Measurements from ENCODE around the gene B3GAT1. TPM values are rescaled to one million over a fixed set of nuclear protein-coding genes. Genes with fewer than 3 reads are reported as not detected.

Gene B3GAT1
- polyA plus RNA-seq, 3 donors from 2014 or later: 0.09 to 1.8 (median 0.24) TPM

DNA sequence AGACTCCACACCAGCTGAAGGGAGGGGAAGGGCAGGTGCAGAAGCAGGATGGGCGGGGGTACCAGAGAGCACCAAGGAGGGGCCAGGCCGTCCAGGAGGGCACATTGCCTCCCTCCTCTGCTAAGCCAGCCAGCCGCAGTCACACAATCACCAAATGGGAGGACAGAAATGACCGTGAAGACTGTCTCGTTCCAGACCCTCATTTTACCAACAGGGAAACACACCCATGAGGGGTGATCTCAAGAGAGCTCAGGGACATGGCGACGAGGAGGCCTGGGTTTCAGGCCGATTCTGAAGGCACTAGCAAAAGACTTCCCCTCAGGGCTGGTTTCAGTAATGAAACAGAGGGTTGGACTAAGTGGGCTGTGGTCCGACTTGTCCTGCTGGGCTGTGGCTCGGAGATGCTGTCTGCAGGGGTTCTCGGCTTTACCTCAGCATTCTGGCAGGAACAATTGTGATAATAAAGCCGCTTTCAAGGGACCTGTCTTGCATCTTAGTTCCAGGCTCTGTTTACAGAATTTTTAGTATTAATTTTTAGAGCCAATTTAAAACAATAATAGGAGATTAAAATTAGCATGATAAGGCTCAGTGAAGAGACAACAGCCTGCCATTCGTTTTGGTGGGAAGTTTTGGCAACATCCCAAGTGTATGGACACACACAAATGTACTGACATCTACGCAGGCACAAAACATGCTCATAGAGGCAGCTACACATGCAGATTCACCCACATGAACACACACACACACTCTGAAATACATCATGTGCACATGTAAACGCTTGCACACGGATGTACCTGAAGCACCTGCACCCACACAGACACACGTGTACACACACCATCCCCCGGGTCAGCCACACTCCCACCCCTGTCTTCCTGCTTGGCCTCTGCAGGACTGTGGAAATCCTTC is 2.0 kb upstream of the B3GAT1 start:
- Mint-ChIP-seq H3K27ac (peak overlapping the region in 1 of 6 donors; percentile 10), H3K9me3 (peaks cover 0 to 2% (median 0%) of the 10 kb centered on the region in 6 donors), H3K36me3 (peaks cover 0 to 8% (median 4%) of the 10 kb centered on the region in 3 donors), H3K4me3 (peak overlapping the region; percentile 68 to 91 (median 77)), H3K4me1 (peaks cover 34 to 40% of the 10 kb centered on the region in 2 donors), H3K27me3 (ENCODE audit: low read depth in 3 of 3) (peaks cover 7 to 22% (median 13%) of the 10 kb centered on the region in 3 donors)
- no peak for DNase-seq

GRCh38 chr11:134413043-134413825 is 1.2 kb upstream of the B3GAT1 start:
- Mint-ChIP-seq H3K36me3 (peaks cover 0 to 7% (median 4%) of the 10 kb centered on the region in 3 donors), H3K4me1 (peaks cover 34 to 41% of the 10 kb centered on the region in 2 donors), H3K4me3 (peak overlapping the region; percentile 68 to 91 (median 77)), H3K9me3 (peaks cover 0 to 2% (median 0%) of the 10 kb centered on the region in 6 donors), H3K27ac (peak overlapping the region in 4 of 6 donors; percentile 10 to 37 (median 27)), H3K27me3 (ENCODE audit: low read depth in 3 of 3) (peaks cover 7 to 22% (median 11%) of the 10 kb centered on the region in 3 donors)
- DNase-seq: no peak

DNA sequence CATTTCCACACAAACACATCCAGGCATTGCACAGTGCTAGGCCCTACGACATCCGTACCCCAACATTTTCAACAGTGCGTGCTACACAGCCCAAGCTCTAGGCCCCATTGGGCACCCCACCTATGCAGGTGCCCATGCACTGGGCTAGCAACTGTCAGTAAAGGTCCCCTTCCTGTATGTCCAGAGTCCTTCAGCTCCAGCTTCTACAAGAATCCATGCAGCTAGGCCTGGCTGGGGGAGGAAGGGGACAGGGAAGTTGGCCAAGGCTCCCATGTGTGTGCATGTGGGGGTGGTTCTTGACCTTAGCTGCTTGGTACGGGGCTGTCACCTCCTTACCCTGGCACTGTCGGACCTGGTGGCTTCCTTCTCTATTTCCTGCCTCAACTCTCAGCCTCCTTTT is 1.3 kb downstream of the B3GAT1 start:
- Mint-ChIP-seq H3K4me3 (peak overlapping the region; percentile 87 to 92 (median 87)), H3K4me1 (peaks cover 52 to 62% of the 10 kb centered on the region in 2 donors), H3K9me3 (peaks cover 0 to 2% (median 0%) of the 10 kb centered on the region in 6 donors), H3K36me3 (peaks cover 0 to 7% (median 4%) of the 10 kb centered on the region in 3 donors), H3K27ac (peak overlapping the region; percentile 55 to 87 (median 74)), H3K27me3 (ENCODE audit: low read depth in 3 of 3) (peaks cover 7 to 24% (median 11%) of the 10 kb centered on the region in 3 donors)
- peak in 1 of 3 donors; percentile 8 for DNase-seq

- Mint-ChIP-seq H3K27me3 (ENCODE audit: low read depth in 3 of 3) (peaks cover 7 to 24% (median 11%) of the 10 kb centered on the region in 3 donors), H3K4me1 (peaks cover 55 to 57% of the 10 kb centered on the region in 2 donors), H3K36me3 (peaks cover 0 to 7% (median 4%) of the 10 kb centered on the region in 3 donors), H3K4me3 (peak overlapping the region; percentile 87 to 92 (median 87)), H3K9me3 (peaks cover 0 to 2% (median 0%) of the 10 kb centered on the region in 6 donors), H3K27ac (peak overlapping the region; percentile 5 to 87 (median 60))
- no peak for DNase-seq
These were observed 2.3 kb downstream of the B3GAT1 start for GRCh38 chr11:134409552-134410429.

GRCh38 chr11:134407923-134408322 is 4.1 kb downstream of the B3GAT1 start:
- Mint-ChIP-seq H3K36me3 (peaks cover 0 to 7% (median 4%) of the 10 kb centered on the region in 3 donors), H3K4me3 (peak overlapping the region in 2 of 5 donors; percentile 75 to 76), H3K27ac (peak overlapping the region in 4 of 6 donors; percentile 7 to 79 (median 72)), H3K27me3 (ENCODE audit: low read depth in 3 of 3) (peaks cover 2 to 15% (median 7%) of the 10 kb centered on the region in 3 donors), H3K9me3 (no peaks in the 10 kb centered on the region), H3K4me1 (peaks cover 52 to 57% of the 10 kb centered on the region in 2 donors)
- DNase-seq: no peak

DNA sequence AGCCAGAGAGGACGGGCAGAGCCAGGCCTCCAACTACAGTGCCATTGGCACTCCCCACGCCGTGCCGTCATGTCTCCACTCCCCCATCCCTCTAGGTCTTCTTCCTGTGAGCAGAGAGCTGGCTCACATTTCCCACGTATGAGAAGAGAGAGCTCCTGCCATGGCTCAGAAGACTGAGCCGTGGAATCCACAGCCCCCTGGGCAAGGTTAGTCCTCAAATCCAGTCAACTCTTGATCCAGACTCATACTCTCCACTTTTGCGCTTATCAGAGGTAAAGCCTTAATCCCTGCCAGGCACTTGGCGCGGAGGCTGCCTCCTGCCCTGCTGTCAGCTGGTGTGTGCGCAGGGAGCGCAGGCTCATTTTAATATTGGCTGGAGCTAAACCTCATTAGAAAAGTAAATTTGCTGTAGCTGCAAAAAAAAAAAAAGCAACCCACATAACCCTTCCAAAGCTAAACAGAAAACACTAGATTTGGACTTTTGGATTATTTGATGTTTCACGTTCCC is 4.7 kb downstream of the B3GAT1 start:
- Mint-ChIP-seq H3K36me3 (peaks cover 0 to 7% (median 4%) of the 10 kb centered on the region in 3 donors), H3K9me3 (no peaks in the 10 kb centered on the region), H3K27ac (peak overlapping the region in 5 of 6 donors; percentile 42 to 85 (median 78)), H3K27me3 (ENCODE audit: low read depth in 3 of 3) (peaks cover 0 to 15% (median 7%) of the 10 kb centered on the region in 3 donors), H3K4me3 (peak overlapping the region; percentile 47 to 76 (median 58)), H3K4me1 (peaks cover 56 to 63% of the 10 kb centered on the region in 2 donors)
- DNase-seq: no peak

DNA sequence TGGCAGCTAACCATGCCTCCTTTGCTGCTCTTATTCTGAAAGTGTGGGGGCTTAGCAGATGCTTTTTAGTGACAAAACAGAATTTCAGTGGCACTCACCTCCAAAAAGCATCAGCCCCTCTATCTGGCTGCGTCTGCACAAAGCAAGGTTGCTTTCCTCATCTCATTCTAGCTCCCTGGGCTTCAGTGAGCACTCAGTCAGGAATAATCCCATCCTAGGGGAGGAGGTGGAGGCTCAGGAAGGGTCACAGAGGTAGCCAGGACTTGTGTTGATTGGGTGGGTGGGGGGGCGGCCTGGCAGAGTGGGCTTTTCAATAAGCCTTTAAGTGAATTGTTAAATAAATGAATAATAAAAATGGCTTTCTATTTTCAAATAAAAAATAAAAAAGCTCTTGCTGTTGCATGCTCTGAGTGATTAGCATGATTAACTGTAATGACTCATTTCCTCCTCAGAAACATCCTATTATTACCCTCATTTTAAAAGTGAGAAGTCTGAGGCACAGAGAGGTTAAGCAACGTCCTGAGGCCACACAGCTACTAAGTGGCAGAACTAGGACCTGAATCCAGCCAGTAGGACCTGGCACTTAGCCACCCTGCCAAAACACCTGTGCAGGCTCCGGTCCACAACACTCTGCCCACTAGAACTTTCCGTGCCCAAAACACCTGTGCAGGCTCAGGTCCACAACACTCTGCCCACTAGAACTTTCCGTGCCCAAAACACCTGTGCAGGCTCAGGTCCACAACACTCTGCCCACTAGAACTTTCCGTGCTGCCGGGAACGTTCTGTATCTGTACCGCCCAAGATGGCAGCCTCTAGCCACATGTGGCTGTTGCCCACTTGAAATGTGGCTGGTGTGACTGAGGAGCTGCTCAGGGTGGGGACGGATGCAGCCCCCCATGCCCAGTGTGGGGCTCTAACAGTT is 5.5 kb downstream of the B3GAT1 start:
- Mint-ChIP-seq H3K4me3 (peak overlapping the region; percentile 50 to 76 (median 64)), H3K27ac (peak overlapping the region; percentile 62 to 85 (median 78)), H3K4me1 (peaks cover 61 to 69% of the 10 kb centered on the region in 2 donors), H3K36me3 (peaks cover 0 to 7% (median 4%) of the 10 kb centered on the region in 3 donors), H3K27me3 (ENCODE audit: low read depth in 3 of 3) (peaks cover 0 to 14% (median 6%) of the 10 kb centered on the region in 3 donors), H3K9me3 (no peaks in the 10 kb centered on the region)
- DNase-seq: peak in 2 of 3 donors; percentile 18 to 46

GRCh38 chr11:134405841-134406240 is 6.2 kb downstream of the B3GAT1 start:
- peaks cover 0 to 7% (median 4%) of the 10 kb centered on the region in 3 donors for H3K36me3 Mint-ChIP-seq
- peaks cover 62 to 71% of the 10 kb centered on the region in 2 donors for H3K4me1 Mint-ChIP-seq
- peaks cover 0 to 7% (median 0%) of the 10 kb centered on the region in 3 donors for H3K27me3 Mint-ChIP-seq (ENCODE audit: low read depth in 3 of 3)
- DNase-seq: no peak
- peak overlapping the region; percentile 0 to 79 (median 72) for H3K27ac Mint-ChIP-seq
- peak overlapping the region in 4 of 5 donors; percentile 30 to 61 (median 49) for H3K4me3 Mint-ChIP-seq
- H3K9me3 Mint-ChIP-seq: no peaks in the 10 kb centered on the region

- Mint-ChIP-seq H3K27me3 (ENCODE audit: low read depth in 3 of 3) (peaks cover 0 to 7% (median 0%) of the 10 kb centered on the region in 3 donors), H3K4me3 (peak overlapping the region in 1 of 5 donors; percentile 15), H3K4me1 (peaks cover 61 to 71% of the 10 kb centered on the region in 2 donors), H3K36me3 (peaks cover 0 to 7% (median 4%) of the 10 kb centered on the region in 3 donors), H3K9me3 (no peaks in the 10 kb centered on the region), H3K27ac (peak overlapping the region in 2 of 6 donors; percentile 23 to 56)
- DNase-seq: no peak
These were observed 6.6 kb downstream of the B3GAT1 start for GRCh38 chr11:134405436-134405835.

- Mint-ChIP-seq H3K27ac (peak overlapping the region in 3 of 6 donors; percentile 23 to 65 (median 46)), H3K4me3 (peak overlapping the region in 1 of 5 donors; percentile 55), H3K36me3 (peaks cover 0 to 3% (median 2%) of the 10 kb centered on the region in 3 donors), H3K4me1 (peaks cover 60 to 71% of the 10 kb centered on the region in 2 donors), H3K27me3 (ENCODE audit: low read depth in 3 of 3) (peaks cover 0 to 6% (median 1%) of the 10 kb centered on the region in 3 donors), H3K9me3 (no peaks in the 10 kb centered on the region)
- no peak for DNase-seq
These were observed 7.3 kb downstream of the B3GAT1 start for GRCh38 chr11:134404575-134405341.

DNA sequence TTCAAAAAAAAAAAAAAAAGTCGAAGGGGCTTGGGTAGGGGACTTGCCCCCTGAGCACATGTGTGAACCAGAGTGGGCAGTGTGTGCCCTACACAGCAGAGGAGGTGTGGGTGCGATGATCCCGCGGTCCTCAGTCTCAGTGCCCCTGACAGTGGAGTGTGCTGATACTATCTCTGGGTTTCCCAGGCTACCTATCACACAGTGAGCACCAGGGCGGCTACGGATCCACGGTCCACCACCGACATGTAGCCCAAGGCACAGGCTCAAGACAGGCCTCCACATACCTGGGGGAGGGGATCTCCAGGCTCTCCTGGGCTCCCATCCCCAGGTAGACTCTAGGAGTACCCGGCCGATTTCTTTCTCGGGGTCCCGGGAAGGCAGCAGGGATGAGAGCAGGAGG is 9.1 kb downstream of the B3GAT1 start:
- Mint-ChIP-seq H3K4me1 (peaks cover 61 to 76% of the 10 kb centered on the region in 2 donors), H3K27ac (peak overlapping the region in 4 of 6 donors; percentile 80 to 91 (median 84)), H3K27me3 (ENCODE audit: low read depth in 3 of 3) (peaks cover 0 to 5% (median 1%) of the 10 kb centered on the region in 3 donors), H3K36me3 (no peaks in the 10 kb centered on the region), H3K4me3 (peak overlapping the region; percentile 57 to 87 (median 65)), H3K9me3 (no peaks in the 10 kb centered on the region)
- no peak for DNase-seq

Data from immature natural killer cell (primary cell).